ENCODE results near the gene RPS6KB1. TPM values are rescaled to one million over a fixed set of nuclear protein-coding genes. Genes with fewer than 3 reads are reported as not detected.

Gene RPS6KB1
- total RNA-seq, 1 experiment from 2014 or later = 75.7 TPM

GRCh38 chr17:59901604-59902003, 8.7 kb downstream of the RPS6KB1 start:
- DNase-seq (ENCODE audit: low read depth, low spot score) (no peak), ATAC-seq (no peak)
- Histone ChIP-seq H3K36me3 (ENCODE audit: control insufficient read depth in 1 of 2, insufficient read depth in 2 of 2, low read length in 2 of 2) (no peaks in the 10 kb centered on the region; a peak in 1 of 4 replicates), H3K4me2 (ENCODE audit: low read length) (no peak overlapping the region), H3K4me1 (ENCODE audit: control insufficient read depth in 1 of 2, insufficient read depth in 2 of 2, low read length in 2 of 2) (no peaks in the 10 kb centered on the region), H2AFZ (ENCODE audit: low read depth, low read length, poor library complexity, severe bottlenecking) (no peak overlapping the region), H3K27ac (ENCODE audit: low read depth, low read length) (no peak overlapping the region), H3K9me2 (ENCODE audit: insufficient read depth) (no peaks in the 10 kb centered on the region), H3K4me3 (replicated peaks in 1 of 2; ENCODE audit: low read depth in 1 of 2, low read length in 2 of 2) (no peak overlapping the region), H3K79me2 (ENCODE audit: insufficient read depth, low read length) (peaks cover 97% of the 10 kb centered on the region), H3K9me3 (ENCODE audit: control insufficient read depth in 1 of 2, insufficient read depth in 1 of 2, low read depth in 1 of 2, low read length in 2 of 2) (no peaks in the 10 kb centered on the region), H3K27me3 (ENCODE audit: insufficient read depth, low read length) (no peaks in the 10 kb centered on the region), H4K20me1 (ENCODE audit: insufficient read depth) (peaks cover 7% of the 10 kb centered on the region; the same call in 1 of the 2 replicates), H3K9ac (ENCODE audit: low read length) (no peak overlapping the region)
- no TSS peak for BruUV-seq (replicated peaks)
- ChIA-PET CTCF (no interaction called here), RAD21 (ENCODE audit: low non-redundant PET in 1 of 2, low total read pairs in 2 of 2, uncharacterized antibody in 2 of 2, unreplicated experiment in 2 of 2) (no interaction called here), POLR2A (no interaction called here)
- no peak for TF ChIP-seq SIN3A (IDR thresholded peaks at IDR 0.05; ENCODE audit: low read depth)
- TF ChIP-seq ZFX (IDR thresholded peaks at IDR 0.05) = no peak
- no peak for TF ChIP-seq TCF7L2 (IDR thresholded peaks at IDR 0.05; ENCODE audit: borderline replicate concordance, extremely low read depth, insufficient read depth, insufficient read length)
- no peak for TF ChIP-seq ELF1 (IDR thresholded peaks at IDR 0.05; ENCODE audit: borderline replicate concordance, low read depth)
- no peak for TF ChIP-seq CTCF (IDR thresholded peaks at IDR 0.05 in 2 of 3, conservative IDR thresholded peaks at IDR 0.05 in 1 of 3; ENCODE audit: borderline replicate concordance in 1 of 3, insufficient read depth in 1 of 3, low read depth in 2 of 3, low read length in 2 of 3)
- no peak for TF ChIP-seq MAX (IDR thresholded peaks at IDR 0.05)
- no peak for TF ChIP-seq CBX3 (IDR thresholded peaks at IDR 0.05; ENCODE audit: low read depth)
- TF ChIP-seq JUND (IDR thresholded peaks at IDR 0.05) = no peak
- no peak for TF ChIP-seq POLR2AphosphoS5 (IDR thresholded peaks at IDR 0.05; ENCODE audit: low read depth, low read length)
- no peak for TF ChIP-seq SRF (IDR thresholded peaks at IDR 0.05; ENCODE audit: low read depth)
- no peak for TF ChIP-seq REST (IDR thresholded peaks at IDR 0.05; ENCODE audit: low read depth)
- no peak for TF ChIP-seq RAD21 (IDR thresholded peaks at IDR 0.05; ENCODE audit: low read depth)
- intact Hi-C loops (cut with micrococcal nuclease) = no loop called here
